Right ventricle myocardium superior (tissue), 1 donor: Measurements from ENCODE around the gene RTKN2. TPM values are rescaled to one million over a fixed set of nuclear protein-coding genes. Genes with fewer than 3 reads are reported as not detected.
"Not testable (repeated sequence)": the region's sequence is repeated elsewhere in the genome, so short reads cannot be mapped to it uniquely, and the experiment has no call there.

Source experiments
- ATAC-seq: fragments of 200-7000 bp; cut with Tn5 transposase; one replicate; pipeline ENCODE4 v1.9.1; 2020; ENCODE audit warnings: mild to moderate bottlenecking; ENCODE audit not compliant: poor library complexity
- DNase-seq: peaks from one replicate; pipeline ENCODE4 v3.0.0-alpha.2; 2020
- intact Hi-C: fragments of 100-400 bp; cut with DNase I; formaldehyde crosslinking; loops from one replicate; pipeline ENCODE4 v1.11.2; 2022
- long read RNA-seq: library from polyadenylated mRNA; unstranded; transcript quantifications from one replicate; pipeline ENCODE4 v2.0.0, GENCODE V29; 2021
- total RNA-seq: library from RNA; stranded (reverse); fragmentation: NEBNext Ultra II Directional; extraction: Animal tissue kit (Norgen Biotek cat#: 25700); gene quantifications from one replicate; pipeline ENCODE4 v1.2.1, GENCODE V29; 2021
- donor health status: DM: no; HTN: yes; CAD: no; lungs with severe emphysema.

The RTKN2 gene, protein sequence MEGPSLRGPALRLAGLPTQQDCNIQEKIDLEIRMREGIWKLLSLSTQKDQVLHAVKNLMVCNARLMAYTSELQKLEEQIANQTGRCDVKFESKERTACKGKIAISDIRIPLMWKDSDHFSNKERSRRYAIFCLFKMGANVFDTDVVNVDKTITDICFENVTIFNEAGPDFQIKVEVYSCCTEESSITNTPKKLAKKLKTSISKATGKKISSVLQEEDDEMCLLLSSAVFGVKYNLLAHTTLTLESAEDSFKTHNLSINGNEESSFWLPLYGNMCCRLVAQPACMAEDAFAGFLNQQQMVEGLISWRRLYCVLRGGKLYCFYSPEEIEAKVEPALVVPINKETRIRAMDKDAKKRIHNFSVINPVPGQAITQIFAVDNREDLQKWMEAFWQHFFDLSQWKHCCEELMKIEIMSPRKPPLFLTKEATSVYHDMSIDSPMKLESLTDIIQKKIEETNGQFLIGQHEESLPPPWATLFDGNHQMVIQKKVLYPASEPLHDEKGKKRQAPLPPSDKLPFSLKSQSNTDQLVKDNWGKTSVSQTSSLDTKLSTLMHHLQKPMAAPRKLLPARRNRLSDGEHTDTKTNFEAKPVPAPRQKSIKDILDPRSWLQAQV
- not detected for total RNA-seq
- long read RNA-seq, result 0 reads

DNA sequence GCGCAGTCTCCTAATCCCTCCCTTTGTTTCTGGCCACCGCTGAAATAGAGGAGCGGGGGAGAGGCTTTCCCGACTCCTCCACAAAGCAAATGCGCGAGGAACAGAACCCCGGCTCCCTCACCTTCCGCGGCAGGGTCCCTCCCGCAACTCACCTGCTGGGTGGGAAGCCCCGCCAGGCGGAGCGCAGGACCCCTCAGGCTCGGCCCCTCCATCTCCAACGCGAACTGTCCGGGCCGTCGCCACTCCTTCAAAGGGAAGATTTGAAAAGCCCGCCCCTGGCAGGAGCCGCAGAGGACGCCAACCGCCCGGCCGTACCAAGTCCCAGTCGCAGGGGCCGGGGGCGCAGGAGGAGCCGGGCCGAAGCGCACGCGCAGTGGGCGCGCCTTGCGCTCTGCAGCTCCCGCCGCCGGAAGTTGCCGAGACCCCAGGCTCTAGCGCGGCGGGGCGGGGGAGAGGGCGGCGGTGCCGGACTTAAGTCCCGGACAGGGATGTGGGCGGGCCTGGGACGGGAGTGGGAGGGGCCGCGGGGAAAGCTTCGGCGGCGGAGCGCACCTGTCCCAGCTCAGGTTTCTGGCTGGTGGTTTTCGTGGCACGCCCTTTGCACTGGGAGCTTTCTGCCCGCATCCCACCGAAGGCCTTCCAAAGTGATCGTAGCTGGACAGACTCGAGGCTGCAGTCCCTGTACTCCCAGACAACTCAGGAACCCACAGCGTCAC is at the start of gene RTKN2:
Gene RTKN2, minus strand, starts transcription at position 446 of the 716 bp plus-strand sequence. Its CDS starts 234 bp downstream, at position 212.
- DNase-seq, result peak; percentile 69
- ATAC-seq, result peak; percentile 93
- intact Hi-C loops, result no loop called here

- DNase-seq (no peak), ATAC-seq (no peak)
- intact Hi-C loops, result no loop called here
Measured at GRCh38 chr10:62317257-62317656, 48.6 kb upstream of the RTKN2 start.

- no peak for DNase-seq
- intact Hi-C loops, result no loop called here
- no peak for ATAC-seq
Measured at GRCh38 chr10:62309254-62309653, 40.6 kb upstream of the RTKN2 start.

- DNase-seq (no peak), ATAC-seq (no peak)
- intact Hi-C loops, result no loop called here
Measured at GRCh38 chr10:62308101-62308500, 39.5 kb upstream of the RTKN2 start.

DNA sequence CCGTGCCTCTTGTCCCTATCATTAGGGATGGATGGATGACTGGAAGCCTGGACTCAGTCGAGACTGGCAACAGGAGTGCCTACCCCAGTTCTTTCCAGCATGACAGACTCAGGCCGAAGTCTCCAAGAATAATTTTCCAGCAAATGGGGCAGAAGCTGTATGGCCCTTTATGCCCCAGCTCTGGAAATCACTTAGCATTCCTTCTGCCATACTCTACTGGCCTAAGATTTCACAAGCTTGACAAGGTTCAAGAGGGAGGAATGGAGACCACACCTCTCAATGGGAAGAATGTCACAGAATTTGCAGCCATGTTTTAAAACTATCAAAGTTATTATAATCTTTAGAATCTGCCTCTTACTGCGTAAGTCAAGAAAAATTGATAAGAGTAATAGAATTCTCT is 39.0 kb upstream of the RTKN2 start:
- intact Hi-C loops, result no loop called here
- DNase-seq (no peak), ATAC-seq (no peak)

DNA sequence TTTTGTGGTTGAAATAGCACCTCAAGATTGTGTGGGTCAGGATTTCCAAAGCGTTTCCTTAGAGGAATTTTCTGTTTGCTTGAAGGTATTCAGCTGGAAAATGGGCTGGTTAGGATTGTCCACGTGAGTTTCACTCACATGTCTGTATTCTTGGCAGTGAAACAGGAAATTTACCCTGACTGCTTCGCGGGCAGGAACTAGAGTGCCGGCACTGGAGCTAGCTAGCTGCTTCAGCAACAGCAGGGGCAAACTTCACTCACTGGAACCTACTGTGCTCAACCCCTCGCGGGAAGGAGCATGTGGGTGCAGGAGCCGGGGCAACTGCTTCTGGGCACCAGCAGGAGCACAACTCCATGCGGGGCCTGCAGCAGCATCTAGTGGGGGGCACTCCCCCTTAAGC is 38.0 kb upstream of the RTKN2 start:
- intact Hi-C loops, result no loop called here
- ATAC-seq, result no peak
- no peak for DNase-seq

DNA sequence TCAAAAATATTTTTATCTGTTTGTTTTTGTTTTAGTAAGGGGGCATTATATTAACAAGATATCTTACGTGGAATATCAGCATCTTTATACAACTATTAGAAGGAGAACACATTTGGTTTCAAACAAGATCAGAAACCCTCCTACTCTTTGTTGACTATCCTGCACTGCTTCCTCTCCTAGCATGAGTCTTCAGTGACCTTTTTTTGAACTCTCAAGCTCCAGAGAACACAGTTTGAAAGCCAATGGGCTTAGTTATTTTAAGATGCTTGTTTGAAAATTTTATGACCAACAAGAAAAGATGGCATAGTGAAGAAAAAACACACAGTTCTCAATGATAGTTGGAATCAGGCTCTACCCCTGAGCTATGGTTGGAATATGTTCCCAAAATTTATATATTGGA is 37.2 kb upstream of the RTKN2 start:
- no peak for ATAC-seq
- intact Hi-C loops, result no loop called here
- DNase-seq, result no peak

DNA sequence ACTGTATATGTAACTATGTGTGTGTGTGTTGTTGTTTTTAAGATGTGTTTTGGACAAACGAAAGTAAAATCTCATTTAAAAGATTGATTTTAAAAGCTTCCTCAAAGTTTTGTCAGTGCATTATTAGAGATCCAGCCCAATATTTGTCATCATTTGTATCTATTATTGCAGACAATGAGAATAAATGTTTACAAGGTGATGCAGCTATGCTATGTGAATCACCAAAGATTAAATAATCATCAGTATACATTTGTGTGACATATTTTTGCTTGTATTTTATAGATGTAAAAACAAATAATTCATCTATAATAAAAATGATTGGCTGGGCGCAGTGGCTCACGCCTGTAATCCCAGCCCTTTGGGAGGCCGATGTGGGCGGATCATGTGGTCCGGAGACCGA is 35.3 kb upstream of the RTKN2 start:
- ATAC-seq, result no peak
- DNase-seq, result no peak
- intact Hi-C loops, result no loop called here

DNA sequence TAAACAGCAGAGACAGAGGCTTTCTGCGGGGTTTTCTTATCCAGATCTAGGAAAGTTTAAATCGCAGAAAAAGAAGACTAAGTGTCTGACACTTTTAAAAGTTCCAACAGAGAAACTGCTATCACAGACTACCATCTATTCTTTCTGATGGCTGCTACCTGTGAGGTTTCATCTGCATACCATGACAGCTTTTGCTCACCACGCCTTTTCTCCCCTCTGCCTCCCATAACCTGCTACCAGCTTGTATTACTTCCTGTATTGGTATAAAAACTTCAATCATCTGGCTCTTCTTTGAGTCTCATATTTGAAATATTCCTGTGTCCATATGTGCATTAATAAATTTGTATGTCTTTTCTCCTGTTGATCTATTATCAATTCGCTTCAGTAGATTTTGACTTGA is 34.1 kb upstream of the RTKN2 start:
- DNase-seq, result no peak
- intact Hi-C loops, result no loop called here
- ATAC-seq, result no peak

GRCh38 chr10:62297857-62298256 is 29.2 kb upstream of the RTKN2 start:
- intact Hi-C loops, result no loop called here
- DNase-seq (no peak), ATAC-seq (no peak)

DNA sequence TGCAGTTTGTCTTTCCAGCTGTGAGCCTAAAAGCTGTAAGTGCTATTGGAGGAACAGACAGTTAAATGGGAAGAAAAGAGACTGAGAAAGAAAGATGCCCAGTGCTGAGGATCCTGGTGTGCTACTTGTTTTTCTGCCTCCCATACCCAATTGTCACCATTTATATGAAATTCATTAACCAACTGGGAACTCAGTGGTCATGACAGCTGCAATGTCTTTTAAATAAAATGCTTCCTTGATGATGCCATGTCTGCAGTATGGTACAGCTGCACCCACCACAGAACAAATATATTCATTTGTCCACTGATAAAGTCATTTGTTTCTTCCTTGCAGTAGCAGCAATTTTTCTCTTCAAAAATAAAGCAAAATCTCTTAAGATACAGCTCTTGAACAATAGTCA is 15.6 kb upstream of the RTKN2 start:
- ATAC-seq (no peak), DNase-seq (no peak)
- intact Hi-C loops, result no loop called here

GRCh38 chr10:62281348-62281747 is 12.7 kb upstream of the RTKN2 start:
- ATAC-seq, DNase-seq, intact Hi-C loops: not testable (repeated sequence)

DNA sequence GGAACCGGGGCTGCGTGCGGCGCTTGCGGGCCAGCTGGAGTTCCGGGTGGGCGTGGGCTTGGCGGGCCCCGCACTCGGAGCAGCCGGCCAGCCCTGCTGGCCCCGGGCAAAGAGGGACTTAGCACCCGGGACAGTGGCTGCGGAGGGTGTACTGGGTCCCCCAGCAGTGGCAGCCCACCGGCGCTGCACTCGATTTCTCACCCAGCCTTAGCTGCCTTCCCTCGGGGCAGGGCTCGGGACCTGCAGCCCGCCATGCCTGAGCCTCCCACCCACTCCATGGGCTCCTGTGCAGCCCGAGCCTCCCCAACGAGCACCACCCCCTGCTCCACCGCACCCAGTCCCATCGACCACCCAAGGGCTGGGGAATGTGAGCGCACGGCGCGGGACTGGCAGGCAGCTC is 11.7 kb upstream of the RTKN2 start:
- DNase-seq, ATAC-seq, intact Hi-C loops: not testable (repeated sequence)

- intact Hi-C loops, result no loop called here
- ATAC-seq, result no peak
- no peak for DNase-seq
Measured at GRCh38 chr10:62278441-62278910, 9.8 kb upstream of the RTKN2 start.

- DNase-seq (no peak), ATAC-seq (no peak)
- intact Hi-C loops, result no loop called here
Measured at GRCh38 chr10:62277971-62278370, 9.3 kb upstream of the RTKN2 start.

GRCh38 chr10:62270020-62270419 is 1.4 kb upstream of the RTKN2 start:
- DNase-seq (no peak), ATAC-seq (no peak)
- intact Hi-C loops, result no loop called here

DNA sequence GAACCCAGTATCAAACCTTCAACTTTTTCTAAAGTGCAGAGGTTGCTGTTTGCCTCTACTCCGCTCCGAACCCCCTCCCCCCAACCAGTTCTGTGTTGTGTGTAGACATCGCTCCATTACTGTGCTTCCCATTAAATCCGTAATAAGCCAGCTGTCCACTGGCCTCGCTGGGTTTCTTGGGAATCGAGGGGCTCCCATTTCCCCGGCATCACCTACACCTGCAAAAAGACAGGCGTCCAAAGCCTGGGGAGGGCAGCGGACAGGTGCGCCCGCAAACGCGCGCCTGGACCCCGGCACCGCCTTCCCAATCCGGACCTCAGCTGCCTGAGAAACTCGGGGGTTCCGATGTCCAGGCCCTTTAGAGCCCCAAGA is 631 bp downstream of the RTKN2 start:
- intact Hi-C loops, result no loop called here
- ATAC-seq, result no peak
- DNase-seq, result no peak

- intact Hi-C loops, result no loop called here
- no peak for DNase-seq
- no peak for ATAC-seq
Measured at GRCh38 chr10:62266611-62267010, 2.0 kb downstream of the RTKN2 start.

GRCh38 chr10:62266147-62266546 is 2.5 kb downstream of the RTKN2 start:
- intact Hi-C loops, result no loop called here
- no peak for DNase-seq

More at GRCh38 chr10:62266147-62266546, 2.5 kb downstream of the RTKN2 start:
- no peak for ATAC-seq
